Retinal pigment epithelial cell (primary cell): Measurements from ENCODE around the gene PAX8.

Source experiments
- DNase-seq: peaks from one replicate; pipeline ENCODE4 v3.0.0-alpha.2; 2010; ENCODE audit warnings: low read depth
- H3K4me3 ChIP-seq: 2 replicates; pipeline ENCODE4 v1.5.1; 2011; ENCODE audit warnings: mild to moderate bottlenecking, low read length, control low read depth, moderate library complexity
- CTCF ChIP-seq: conservative IDR thresholded peaks from 2 replicates; pipeline ENCODE4 v1.5.1; 2011; ENCODE audit warnings: low read depth, low read length, control low read depth, inconsistent platforms

Gene PAX8

GRCh38 chr2:113202305-113203216 lies 76.2 kb downstream of the PAX8 start:
- no peak overlapping the region for H3K4me3 ChIP-seq
- DNase-seq, result no peak
- TF ChIP-seq CTCF, result peak; percentile 11

- H3K4me3 ChIP-seq, result no peak overlapping the region
- no peak for DNase-seq
Observed at GRCh38 chr2:113201496-113202304, 77.0 kb downstream of the PAX8 start.

GRCh38 chr2:113200736-113201490 lies 77.8 kb downstream of the PAX8 start:
- no peak overlapping the region for H3K4me3 ChIP-seq
- DNase-seq, result no peak
- no peak for TF ChIP-seq CTCF

More at GRCh38 chr2:113201496-113202304, 77.0 kb downstream of the PAX8 start:
- no peak for TF ChIP-seq CTCF

GRCh38 chr2:113200236-113200635 lies 78.5 kb downstream of the PAX8 start:
- TF ChIP-seq CTCF, result peak; percentile 12
- no peak overlapping the region for H3K4me3 ChIP-seq
- no peak for DNase-seq

- peak overlapping the region; percentile 65 for H3K4me3 ChIP-seq
- TF ChIP-seq CTCF, result peak; percentile 72
- DNase-seq, result no peak
Observed at GRCh38 chr2:113198790-113199612, 79.7 kb downstream of the PAX8 start.
